GM12892 (cell line): Measurements from ENCODE around the gene TNS4.

Experiments used
- POLR2A ChIP-seq: IDR thresholded peaks from 2 replicates; pipeline ENCODE4 v1.6.1; 2011; ENCODE audit warnings: low read depth, low read length, control low read depth
- TAF1 ChIP-seq: IDR thresholded peaks from 2 replicates; pipeline ENCODE4 v1.6.1; 2011; ENCODE audit warnings: low read depth, mild to moderate bottlenecking, control low read depth, low read length, borderline replicate concordance

DNA sequence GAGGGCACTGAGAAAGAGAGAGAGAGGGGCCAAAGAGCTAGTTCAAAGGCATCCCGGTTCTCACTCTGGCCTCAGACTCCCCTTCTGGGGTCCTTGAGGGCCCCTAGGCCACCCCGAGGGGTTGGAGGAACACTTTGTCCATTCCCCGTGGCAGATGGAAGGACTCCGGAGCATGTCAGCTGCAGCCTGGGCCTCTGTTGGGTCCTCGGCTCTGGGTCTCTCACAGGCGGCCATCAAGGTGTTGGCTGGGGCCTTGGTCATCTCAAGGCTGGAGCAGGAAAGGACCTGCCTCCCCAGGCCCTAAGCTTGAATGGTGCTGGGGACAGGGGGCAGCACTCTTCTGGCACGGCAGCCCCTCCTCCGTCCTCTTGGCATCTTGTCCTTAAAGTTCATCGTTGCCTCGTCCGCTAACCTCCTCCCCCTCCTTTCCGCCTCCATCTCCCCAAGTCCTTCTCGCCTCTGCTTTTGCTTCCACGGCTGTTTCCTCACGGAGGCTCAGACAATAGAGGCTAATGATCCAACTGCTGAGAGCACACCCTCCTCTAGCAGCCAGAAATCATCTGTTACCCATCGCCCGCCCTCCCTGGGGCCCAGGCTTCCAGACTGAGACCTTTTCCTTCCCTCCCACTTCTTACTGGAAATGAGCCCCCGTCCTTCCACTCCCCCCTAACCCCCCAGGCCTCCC lies 40.6 kb upstream of the TNS4 start:
- TF ChIP-seq POLR2A (no peak), TAF1 (no peak)
